HG03045 (cell line): ENCODE results near the gene MYOZ2.

ENCODE experiments used
- ATAC-seq: cut with Tn5 transposase; IDR thresholded peaks from one replicate; pipeline ENCODE4 v1.9.1; 2021; ENCODE audit warnings: mild to moderate bottlenecking, moderate library complexity; ENCODE audit not compliant: unreplicated experiment

The MYOZ2 gene

GRCh38 chr4:119135721-119136121, at the start of gene MYOZ2:
Gene MYOZ2 (plus strand): TSS chr4:119135832. CDS start chr4:119136526, 694 bp downstream.
- ATAC-seq = no peak

DNA sequence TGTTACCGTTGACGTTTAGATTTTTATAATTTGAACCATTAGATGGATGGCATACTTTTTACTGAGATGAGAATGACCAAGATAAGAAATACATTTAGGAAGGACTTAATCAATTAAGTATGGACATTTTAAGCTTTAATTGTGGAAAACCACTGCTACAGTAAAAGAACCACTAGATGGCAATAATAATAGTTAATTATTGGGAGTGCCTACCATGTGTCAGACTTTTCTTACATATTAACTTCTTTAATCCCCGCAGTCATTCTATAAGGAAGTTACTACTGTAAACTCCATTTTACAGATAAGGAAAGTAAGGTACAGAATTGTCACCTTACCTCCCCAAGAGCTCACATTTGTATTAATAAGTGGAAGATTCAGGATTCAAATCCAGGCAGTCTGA, 48.5 kb upstream of the MYOZ2 start:
- ATAC-seq = no peak

- ATAC-seq = no peak
Measured at GRCh38 chr4:119087656-119088055, 48.0 kb upstream of the MYOZ2 start.

- no peak for ATAC-seq
Measured at GRCh38 chr4:119093042-119093827, 42.4 kb upstream of the MYOZ2 start.

- no peak for ATAC-seq
Measured at GRCh38 chr4:119097282-119097900, 38.2 kb upstream of the MYOZ2 start.

- no peak for ATAC-seq
Measured at GRCh38 chr4:119098306-119098705, 37.3 kb upstream of the MYOZ2 start.

DNA sequence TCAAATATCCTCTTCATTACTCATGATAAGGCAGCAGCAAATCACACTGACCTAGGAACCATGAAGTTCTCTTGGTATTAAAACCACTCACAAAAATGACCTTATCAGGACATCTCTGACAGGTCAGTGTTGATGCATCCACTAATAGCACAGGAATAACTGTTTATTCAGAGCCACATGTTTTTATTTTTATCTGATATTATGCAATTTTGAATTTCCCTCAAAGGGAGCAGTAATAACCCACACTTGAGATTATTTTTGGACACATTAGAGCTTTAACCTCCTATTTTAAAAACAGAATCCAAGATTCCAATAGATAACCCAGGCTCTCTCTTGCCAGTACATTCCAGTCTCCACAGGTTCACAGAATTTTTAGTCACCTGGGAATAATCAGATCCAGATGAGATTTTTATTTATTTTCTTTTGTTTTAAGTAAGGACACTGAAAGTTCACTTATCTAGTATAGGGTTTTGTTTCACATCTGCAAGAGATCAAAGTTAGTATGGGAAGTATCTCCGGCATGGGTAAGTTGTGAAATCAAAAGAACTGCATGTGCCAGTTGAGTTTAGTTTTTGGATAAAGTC, 36.3 kb upstream of the MYOZ2 start:
- ATAC-seq = no peak

- ATAC-seq = no peak
Measured at GRCh38 chr4:119100655-119101054, 35.0 kb upstream of the MYOZ2 start.

GRCh38 chr4:119103263-119103662, 32.4 kb upstream of the MYOZ2 start:
- ATAC-seq = no peak

- no peak for ATAC-seq
Measured at GRCh38 chr4:119104644-119105273, 30.9 kb upstream of the MYOZ2 start.

DNA sequence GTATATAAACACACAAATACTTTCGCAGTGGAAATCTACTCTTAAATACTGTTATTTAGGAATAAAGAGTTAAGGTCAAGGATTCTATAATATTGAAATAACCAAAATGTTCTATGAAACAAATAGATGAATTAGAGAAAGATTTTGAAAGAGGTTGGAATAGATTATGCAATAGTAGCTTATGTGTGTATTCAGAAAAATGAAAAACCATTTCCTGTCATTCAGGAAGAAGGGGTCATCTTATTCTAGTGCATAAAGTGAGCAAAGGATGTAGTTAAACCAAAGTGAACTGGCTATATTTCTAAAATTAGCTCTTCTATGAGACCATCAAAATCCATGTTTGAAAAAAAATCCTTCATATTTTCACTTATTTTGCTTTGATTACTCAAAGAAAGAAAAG, 30.0 kb upstream of the MYOZ2 start:
- ATAC-seq = no peak

DNA sequence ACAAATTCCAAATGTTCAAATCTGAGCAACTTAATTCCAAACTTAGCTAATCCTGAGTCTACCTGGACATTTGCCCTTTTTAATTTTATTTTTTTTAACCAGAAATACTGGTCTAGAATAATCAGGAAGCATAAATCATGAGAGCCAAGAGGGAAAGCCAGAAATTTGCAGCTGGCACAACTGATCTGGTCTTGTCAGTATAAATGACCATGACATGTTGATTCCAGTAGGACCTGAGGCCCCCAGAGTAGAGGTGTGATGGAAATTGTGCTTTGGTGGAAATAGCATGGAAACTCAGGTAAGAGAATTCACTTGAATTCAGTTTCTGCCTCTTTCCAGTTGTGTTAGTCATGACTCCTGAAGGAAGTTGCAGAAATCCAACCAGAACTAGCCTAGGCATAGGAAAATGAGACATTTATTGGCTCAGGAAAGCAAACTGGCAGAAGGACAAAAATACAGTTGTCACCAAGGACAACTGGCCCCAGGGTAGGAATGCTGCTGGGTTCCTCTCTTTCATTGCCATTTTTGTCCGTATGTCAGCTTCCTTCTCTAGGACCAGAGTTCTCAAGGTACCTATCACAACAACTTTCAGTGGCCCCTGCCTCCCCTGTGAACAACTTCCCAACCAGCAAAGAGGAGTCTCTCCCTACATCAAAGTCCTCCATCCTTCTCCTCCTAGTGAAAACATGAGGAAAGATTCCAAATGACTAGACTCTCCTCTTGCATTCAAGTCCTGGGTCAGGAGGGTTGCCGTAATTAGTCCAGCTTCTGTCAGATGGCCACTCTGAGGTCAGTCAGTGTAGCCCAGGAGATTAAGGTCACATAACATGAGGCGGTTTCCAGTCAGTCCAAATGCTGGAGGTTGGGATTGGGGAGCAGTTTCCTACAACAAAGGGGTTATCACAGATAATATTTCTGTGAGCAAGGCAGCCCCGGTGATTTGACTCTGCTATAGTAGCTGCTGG, 29.3 kb upstream of the MYOZ2 start:
- no peak for ATAC-seq

GRCh38 chr4:119110121-119110520, 25.5 kb upstream of the MYOZ2 start:
- ATAC-seq = no peak

DNA sequence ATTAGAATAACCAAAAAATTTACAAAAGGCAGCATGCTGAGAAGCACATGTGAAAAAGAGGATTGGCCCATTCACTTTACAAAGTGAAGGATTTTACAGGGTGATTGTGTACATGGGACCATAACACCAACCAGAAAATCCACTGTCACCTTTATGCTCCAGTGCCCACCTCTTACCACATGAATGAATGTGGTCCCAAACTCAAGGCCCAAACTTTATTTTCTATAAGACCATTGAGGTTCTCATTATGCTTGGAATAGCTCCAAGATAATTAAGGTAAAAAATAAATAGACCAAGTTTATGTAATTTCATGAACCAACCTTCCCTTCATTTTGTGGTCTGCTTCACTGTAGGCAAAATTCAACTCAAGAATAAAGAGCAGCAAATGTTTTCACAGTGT, 24.3 kb upstream of the MYOZ2 start:
- no peak for ATAC-seq

GRCh38 chr4:119113033-119113655, 22.5 kb upstream of the MYOZ2 start:
- no peak for ATAC-seq

DNA sequence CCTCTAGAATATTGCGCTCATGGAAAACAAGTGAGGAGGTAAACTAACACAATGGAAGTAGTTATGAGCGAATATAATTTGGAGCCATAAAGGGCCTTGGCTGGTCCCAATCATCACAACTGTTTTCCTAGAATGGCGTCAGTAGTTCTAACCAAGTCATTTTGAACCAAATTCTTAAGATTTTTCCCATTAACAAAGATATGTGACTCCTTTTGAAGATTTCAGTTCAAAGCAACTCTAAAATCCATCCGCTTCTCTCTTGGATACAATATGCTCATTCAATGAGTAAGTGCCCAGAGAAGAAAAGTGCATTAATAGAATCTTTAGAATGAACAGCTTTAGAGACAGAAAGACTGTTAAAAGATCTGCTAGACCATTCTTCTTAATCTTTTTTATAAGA, 19.6 kb upstream of the MYOZ2 start:
- no peak for ATAC-seq

GRCh38 chr4:119116925-119117900, 18.4 kb upstream of the MYOZ2 start:
- no peak for ATAC-seq

- ATAC-seq = no peak
Measured at GRCh38 chr4:119118397-119118796, 17.2 kb upstream of the MYOZ2 start.

GRCh38 chr4:119124352-119124751, 11.3 kb upstream of the MYOZ2 start:
- no peak for ATAC-seq
